Activated CD8-positive, alpha-beta T cell treated with anti-CD3 and anti-CD28 coated beads for 36 hours (primary cell): ENCODE data around the gene TMEM223. TPM values are rescaled to one million over a fixed set of nuclear protein-coding genes. Genes with fewer than 3 reads are reported as not detected.

Experiments used
- ATAC-seq: fragments of 200-7000 bp; cut with Tn5 transposase; one replicate; pipeline ENCODE4 v1.10.0; 2021; ENCODE audit warnings: mild to moderate bottlenecking, moderate library complexity
- CTCF ChIA-PET: fragments of 350-600 bp; sonication (Branson Sonifier 250); formaldehyde crosslinking; loops from one replicate; lab custom pipeline; 2021; ENCODE audit warnings: antibody characterized with exemption; lab: Charles Lee
- POLR2A ChIA-PET: fragments of 350-600 bp; sonication (Branson Sonifier 250); formaldehyde crosslinking; loops from one replicate; lab custom pipeline; 2021; ENCODE audit warnings: antibody characterized with exemption; lab: Charles Lee
- DNase-seq: peaks from one replicate; pipeline ENCODE4 v3.0.0-alpha.2; 2020
- H3K27ac Mint-ChIP-seq: one replicate; pipeline ENCODE4 v1.8.0; 2021; ENCODE audit warnings: mild to moderate bottlenecking, mixed read lengths
- H3K27me3 Mint-ChIP-seq: one replicate; pipeline ENCODE4 v1.8.0; 2021; ENCODE audit warnings: mixed read lengths
- H3K36me3 Mint-ChIP-seq: one replicate; pipeline ENCODE4 v1.8.0; 2021; ENCODE audit warnings: low read depth, mixed read lengths
- H3K4me1 Mint-ChIP-seq: one replicate; pipeline ENCODE4 v1.8.0; 2021; ENCODE audit warnings: low read depth, mixed read lengths
- H3K4me3 Mint-ChIP-seq: one replicate; pipeline ENCODE4 v1.8.0; 2021; ENCODE audit warnings: mild to moderate bottlenecking, moderate library complexity, mixed read lengths
- H3K9me3 Mint-ChIP-seq: one replicate; pipeline ENCODE4 v1.8.0; 2021; ENCODE audit warnings: mixed read lengths
- CTCF ChIP-seq: fragments of 200-600 bp; IDR thresholded peaks from one replicate; pipeline ENCODE4 v1.8.0; 2022; ENCODE audit warnings: antibody characterized with exemption, mild to moderate bottlenecking
- intact Hi-C: fragments of 100-400 bp; cut with micrococcal nuclease; formaldehyde crosslinking; loops from one replicate; pipeline ENCODE4 v1.10.0; 2022
- total RNA-seq, 2 experiments: library from RNA; stranded (reverse); gene quantifications; one replicate each; pipeline ENCODE4 v1.2.3, GENCODE V29; 2021

The TMEM223 gene
- total RNA-seq, 2 experiments from 2014 or later, result 12.3 to 12.7 TPM

DNA sequence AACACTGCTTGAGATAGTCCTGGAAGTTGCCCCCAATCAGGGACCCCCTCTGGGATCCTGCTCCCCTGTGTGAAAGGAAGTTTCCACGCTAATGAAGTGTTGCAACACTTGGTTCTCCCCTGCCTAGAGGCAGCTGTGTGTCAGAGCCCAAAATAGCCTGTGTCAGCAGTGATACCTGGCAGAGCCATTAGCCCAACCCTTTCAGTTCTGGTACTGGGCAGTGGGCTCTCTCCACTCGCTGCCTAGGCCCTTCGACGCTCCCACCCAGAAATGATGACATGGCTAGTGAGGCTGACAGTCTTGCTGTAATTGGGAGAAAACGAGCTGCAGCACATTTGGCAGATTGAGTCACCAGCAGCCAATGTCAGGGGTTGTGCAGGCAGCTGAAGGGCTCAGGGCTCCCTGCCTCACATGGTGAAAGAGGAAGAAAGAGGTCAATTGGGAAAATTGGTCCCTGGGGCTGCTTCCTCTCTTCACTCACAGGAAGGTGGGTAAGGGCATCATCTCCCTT is 14.9 kb upstream of the TMEM223 start:
- ChIA-PET CTCF (interaction anchor here (1.0 to 3.7 kb wide), 8 partner anchors 10 to 135 kb away, joined by 3 to 28 read pairs (median 4); partner anchors contain the start of genes LBHD1, STX5, TMEM179B and UQCC3), POLR2A (interaction anchor here (0.6 to 9.6 kb wide), 23 partner anchors 8 to 135 kb away, joined by 3 to 228 read pairs (median 7); partner anchors contain the start of genes LBHD1, SLC3A2, STX5 and TEX54)
- ATAC-seq (no peak), DNase-seq (no peak)
- Mint-ChIP-seq H3K36me3 (peaks cover 29% of the 10 kb centered on the region), H3K4me3 (peak overlapping the region; percentile 95), H3K27me3 (no peaks in the 10 kb centered on the region), H3K4me1 (peaks cover 33% of the 10 kb centered on the region), H3K9me3 (no peaks in the 10 kb centered on the region), H3K27ac (peak overlapping the region; percentile 98)
- TF ChIP-seq CTCF, result no peak
- intact Hi-C loops, result no loop called here

DNA sequence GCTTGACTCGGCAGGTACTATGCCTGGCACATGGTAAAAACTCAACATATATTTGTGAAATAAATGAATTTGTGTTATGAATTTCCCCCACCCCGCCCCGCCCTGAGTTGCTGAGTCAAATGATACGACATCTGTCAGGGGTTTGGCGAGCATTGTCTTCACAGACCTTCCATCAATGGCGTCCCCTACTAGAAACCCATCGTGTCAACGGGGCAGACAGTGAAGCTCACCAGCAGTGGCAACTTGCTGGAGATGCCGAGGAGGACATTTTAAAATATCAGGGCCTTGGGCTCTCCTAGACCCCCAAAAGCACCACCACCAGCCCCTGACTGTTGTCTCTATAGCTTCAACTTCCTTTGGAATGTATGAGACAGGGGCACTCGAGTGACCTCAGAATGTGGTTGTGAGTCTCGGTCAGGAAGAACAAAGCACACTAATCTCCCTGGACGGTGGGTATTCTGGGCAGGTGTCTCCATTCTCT is 14.2 kb upstream of the TMEM223 start:
- CTCF ChIA-PET, result interaction anchor here (0.6 to 3.7 kb wide), 11 partner anchors 10 to 134 kb away, joined by 3 to 28 read pairs (median 3); partner anchors contain the start of genes LBHD1, STX5, TMEM179B and UQCC3
- intact Hi-C loops, result no loop called here
- TF ChIP-seq CTCF, result no peak
- POLR2A ChIA-PET, result interaction anchor here (0.6 to 9.6 kb wide), 27 partner anchors 9 to 252 kb away, joined by 3 to 228 read pairs (median 6); partner anchors contain the start of genes LBHD1, SLC3A2, STX5 and TEX54
- Mint-ChIP-seq H3K4me3 (peak overlapping the region; percentile 95), H3K4me1 (peaks cover 38% of the 10 kb centered on the region), H3K36me3 (peaks cover 34% of the 10 kb centered on the region), H3K9me3 (no peaks in the 10 kb centered on the region), H3K27me3 (no peaks in the 10 kb centered on the region), H3K27ac (peak overlapping the region; percentile 98)
- ATAC-seq (peak; percentile 27), DNase-seq (peak; percentile 48)

DNA sequence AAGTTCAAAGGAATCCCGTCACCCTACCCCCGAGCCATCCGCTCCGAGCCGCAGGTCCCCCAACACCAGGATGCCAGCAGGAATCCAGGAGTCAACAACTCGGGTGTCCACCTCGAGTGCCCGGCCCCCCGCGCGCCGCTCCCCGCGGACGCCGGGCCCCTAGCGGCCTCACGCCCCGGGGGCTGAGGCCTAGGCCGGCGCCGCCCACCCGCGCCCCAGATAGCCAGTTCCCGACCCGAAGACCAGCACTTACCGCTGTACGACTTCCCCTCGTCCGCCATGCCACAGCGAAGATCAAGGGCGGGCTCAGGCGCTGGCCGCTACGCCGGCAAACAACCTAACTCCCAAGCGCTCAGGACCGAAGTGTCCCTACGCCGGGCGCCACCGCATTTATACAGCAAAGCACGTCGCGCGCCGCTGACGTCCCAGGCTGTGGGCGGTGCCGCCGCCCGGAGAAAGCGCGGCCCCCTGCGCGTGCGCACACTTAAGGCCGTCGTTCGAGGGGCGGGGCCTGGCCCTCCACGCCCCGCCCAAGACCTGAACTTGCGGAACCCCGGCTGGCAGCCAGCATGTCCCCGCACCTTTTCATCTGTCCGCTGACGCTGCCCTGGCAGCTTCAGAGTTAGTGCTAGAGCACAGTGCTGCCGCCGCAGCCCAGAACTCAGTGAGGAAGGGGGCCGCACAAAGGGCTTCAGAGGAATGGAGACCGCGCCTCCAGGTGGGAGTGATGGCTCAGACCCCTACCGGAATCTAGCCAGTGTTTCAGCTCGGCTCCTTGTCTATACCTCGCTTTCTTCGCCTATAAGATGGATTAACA is 13.5 kb upstream of the TMEM223 start, which contains the start of gene NXF1:
NXF1 (minus strand) TSS at position 365 of the 817 bp plus-strand sequence; CDS start at position 281, 84 bp downstream.
- ChIA-PET POLR2A (interaction anchor here (0.8 to 9.6 kb wide), 32 partner anchors 8 to 252 kb away, joined by 3 to 228 read pairs (median 6); partner anchors contain the start of genes SLC3A2, STX5, TEX54 and TMEM179B), CTCF (interaction anchor here (0.6 to 3.7 kb wide), 11 partner anchors 11 to 134 kb away, joined by 3 to 28 read pairs (median 3); partner anchors contain the start of genes LBHD1, STX5, TMEM179B and UQCC3)
- intact Hi-C loops, result no loop called here
- peak; percentile 85 for ATAC-seq
- H3K9me3 Mint-ChIP-seq, result no peaks in the 10 kb centered on the region
- H3K4me3 Mint-ChIP-seq, result peak within 1 kb of the TSS; percentile 95
- peaks cover 37% of the 10 kb centered on the region for H3K36me3 Mint-ChIP-seq
- peak; percentile 95 for DNase-seq
- H3K27ac Mint-ChIP-seq, result peak within 1 kb of the TSS; percentile 98
- H3K4me1 Mint-ChIP-seq, result peaks cover 38% of the 10 kb centered on the region
- TF ChIP-seq CTCF, result peak; percentile 31
- no peaks in the 10 kb centered on the region for H3K27me3 Mint-ChIP-seq

DNA sequence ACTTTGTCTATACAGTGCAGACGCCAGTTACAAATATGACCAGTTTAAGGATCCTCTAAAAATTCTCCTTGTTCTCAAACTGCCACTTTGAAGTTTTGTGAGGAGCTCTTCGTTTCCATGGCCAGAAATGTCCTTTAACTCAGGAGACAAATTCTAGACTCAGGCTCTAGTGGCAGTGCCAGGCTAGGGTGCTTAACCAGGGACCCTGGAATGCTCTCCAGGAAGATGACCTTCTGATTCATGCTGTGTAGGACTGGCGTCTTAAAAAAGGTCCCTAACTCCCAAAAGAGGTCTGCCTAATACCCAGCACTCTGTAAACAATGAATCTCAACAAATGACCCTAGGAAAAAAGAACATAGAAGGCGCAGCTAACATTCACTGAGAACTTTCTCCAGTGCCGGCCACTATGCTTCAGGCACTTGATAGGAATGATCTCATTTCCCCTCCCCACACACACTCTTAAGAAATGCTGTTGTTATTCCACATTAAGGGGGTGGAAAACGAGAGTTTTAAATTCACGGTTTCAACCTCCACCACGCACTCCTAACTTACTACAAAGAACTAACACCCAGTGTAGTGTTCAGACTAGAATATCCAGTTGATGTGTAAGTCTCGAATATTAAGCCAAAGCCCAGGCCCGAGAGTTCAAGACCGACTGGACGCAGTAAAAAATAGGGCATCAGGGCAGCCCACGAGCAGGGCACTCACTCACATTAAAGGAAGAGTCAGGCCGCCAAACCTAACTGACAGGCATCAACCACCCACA is 12.7 kb upstream of the TMEM223 start:
- ChIA-PET POLR2A (interaction anchor here (0.6 to 9.6 kb wide), 27 partner anchors 11 to 212 kb away, joined by 3 to 228 read pairs (median 4); partner anchors contain the start of genes SLC3A2, STX5, TAF6L and TEX54), CTCF (interaction anchor here (0.9 to 1.6 kb wide), 3 partner anchors 9 to 18 kb away, joined by 3 to 5 read pairs (median 3); no protein-coding TSS in a partner anchor)
- ATAC-seq (peak; percentile 18), DNase-seq (no peak)
- Mint-ChIP-seq H3K4me3 (peak overlapping the region; percentile 95), H3K27ac (peak overlapping the region; percentile 98), H3K36me3 (peaks cover 42% of the 10 kb centered on the region), H3K27me3 (no peaks in the 10 kb centered on the region), H3K4me1 (peaks cover 40% of the 10 kb centered on the region), H3K9me3 (no peaks in the 10 kb centered on the region)
- intact Hi-C loops, result no loop called here
- no peak for TF ChIP-seq CTCF
